GM21381 (cell line): Measurements from ENCODE around the gene MGMT.

Source experiments
- ATAC-seq: cut with Tn5 transposase; IDR thresholded peaks from one replicate; pipeline ENCODE4 v1.9.1; 2021; ENCODE audit warnings: mild to moderate bottlenecking, moderate library complexity; ENCODE audit not compliant: unreplicated experiment

Gene MGMT

GRCh38 chr10:129725011-129725410 lies 258.0 kb downstream of the MGMT start:
- ATAC-seq, result no peak

GRCh38 chr10:129725482-129725881 lies 258.4 kb downstream of the MGMT start:
- no peak for ATAC-seq

GRCh38 chr10:129725890-129726631 lies 259.0 kb downstream of the MGMT start:
- ATAC-seq, result no peak

GRCh38 chr10:129727071-129727470 lies 260.0 kb downstream of the MGMT start:
- ATAC-seq, result no peak

GRCh38 chr10:129727495-129727894 lies 260.5 kb downstream of the MGMT start:
- no peak for ATAC-seq

GRCh38 chr10:129728246-129728820 lies 261.3 kb downstream of the MGMT start:
- no peak for ATAC-seq

GRCh38 chr10:129728905-129729795 lies 262.1 kb downstream of the MGMT start:
- no peak for ATAC-seq

- no peak for ATAC-seq
These were observed 263.4 kb downstream of the MGMT start for GRCh38 chr10:129730272-129730992.

- ATAC-seq, result no peak
These were observed 263.9 kb downstream of the MGMT start for GRCh38 chr10:129730993-129731325.

GRCh38 chr10:129740532-129741279 lies 273.7 kb downstream of the MGMT start:
- ATAC-seq, result no peak

- no peak for ATAC-seq
These were observed 274.4 kb downstream of the MGMT start for GRCh38 chr10:129741280-129741977.

- ATAC-seq, result no peak
These were observed 275.1 kb downstream of the MGMT start for GRCh38 chr10:129741978-129742741.

- no peak for ATAC-seq
These were observed 275.9 kb downstream of the MGMT start for GRCh38 chr10:129742742-129743550.

- ATAC-seq, result no peak
These were observed 276.7 kb downstream of the MGMT start for GRCh38 chr10:129743738-129744133.

- ATAC-seq, result no peak
These were observed 277.4 kb downstream of the MGMT start for GRCh38 chr10:129744134-129745111.

GRCh38 chr10:129745186-129745750 lies 278.2 kb downstream of the MGMT start:
- ATAC-seq, result no peak
